Mucosa of descending colon (tissue), 3 donors: ENCODE results near the gene TSEN34. TPM values are rescaled to one million over a fixed set of nuclear protein-coding genes. Genes with fewer than 3 reads are reported as not detected.
"Not testable (repeated sequence)": the region's sequence is repeated elsewhere in the genome, so short reads cannot be mapped to it uniquely, and the experiment has no call there.

ENCODE experiments used
- ATAC-seq: fragments of 200-7000 bp; cut with Tn5 transposase; one replicate; pipeline ENCODE4 v1.9.1; 2020; ENCODE audit warnings: mild to moderate bottlenecking, moderate library complexity
- DNase-seq, 3 donors: peaks; one replicate each; pipeline ENCODE4 v3.0.0-alpha.2; 2020
- H3K36me3 ChIP-seq: fragments of 200-600 bp; one replicate; pipeline ENCODE4 v1.8.0; 2021; ENCODE audit warnings: low read depth, mild to moderate bottlenecking
- H3K4me1 ChIP-seq: fragments of 200-600 bp; one replicate; pipeline ENCODE4 v1.8.0; 2021; ENCODE audit warnings: low read depth, mild to moderate bottlenecking
- H3K4me3 ChIP-seq: fragments of 200-600 bp; one replicate; pipeline ENCODE4 v1.8.0; 2021; ENCODE audit warnings: mild to moderate bottlenecking
- H3K9me3 ChIP-seq: fragments of 200-600 bp; one replicate; pipeline ENCODE4 v1.8.0; 2021; ENCODE audit warnings: mild to moderate bottlenecking
- CTCF ChIP-seq: fragments of 200-600 bp; IDR thresholded peaks from one replicate; pipeline ENCODE4 v1.8.0; 2022; ENCODE audit warnings: antibody characterized with exemption, mild to moderate bottlenecking
- intact Hi-C, 2 donors: fragments of 100-400 bp; cut with DNase I in 1 of 2; cut with micrococcal nuclease in 1 of 2; formaldehyde crosslinking; loops; one replicate each; pipeline versions ENCODE4 v1.11.0 to v1.11.1; 2022; cut with DNase I, micrococcal nuclease
- total RNA-seq, 3 donors: library from RNA; stranded (reverse); fragmentation: NEBNext Ultra II Directional in 2 of 3; extraction: Animal tissue kit (Norgen Biotek cat#: 25700) in 2 of 3; gene quantifications; one replicate each; pipeline versions ENCODE4 v1.2.1 to v1.2.4, GENCODE V29; 2021 to 2023
- donor health status: DM: no; HTN: no; CAD: no; lungs with moderate emphysema.
- donor health status: DM: no; HTN: no; CAD: no.
- donor health status: DM: no; HTN: yes; CAD: no.

The TSEN34 gene
- total RNA-seq, 3 donors from 2014 or later = 35.0 to 40.3 (median 35.2) TPM

GRCh38 chr19:54193011-54193410 is 1.9 kb downstream of the TSEN34 start:
- Histone ChIP-seq H3K4me1 (peaks cover 16% of the 10 kb centered on the region), H3K9me3 (no peaks in the 10 kb centered on the region), H3K36me3 (peaks cover 23% of the 10 kb centered on the region), H3K4me3 (no peak overlapping the region)
- no peak for ATAC-seq
- intact Hi-C loops = no loop called here
- TF ChIP-seq CTCF = no peak
- DNase-seq = peak in 1 of 3 donors; percentile 60

GRCh38 chr19:54194463-54194862 is 3.4 kb downstream of the TSEN34 start:
- peaks cover 21% of the 10 kb centered on the region for H3K36me3 ChIP-seq
- H3K4me3 ChIP-seq, intact Hi-C loops, H3K9me3 ChIP-seq, ATAC-seq, H3K4me1 ChIP-seq: not testable (repeated sequence)
- peak in 1 of 3 donors; percentile 18 for DNase-seq

GRCh38 chr19:54196536-54196935 is 5.4 kb downstream of the TSEN34 start:
- DNase-seq = peak in 1 of 3 donors; percentile 22
- H3K4me1 ChIP-seq = peaks cover 8% of the 10 kb centered on the region
- H3K9me3 ChIP-seq = no peaks in the 10 kb centered on the region
- intact Hi-C loops = no loop called here
- no peak for ATAC-seq
- no peak for TF ChIP-seq CTCF
- no peak overlapping the region for H3K4me3 ChIP-seq
- peaks cover 8% of the 10 kb centered on the region for H3K36me3 ChIP-seq

- Histone ChIP-seq H3K9me3 (no peaks in the 10 kb centered on the region), H3K4me3 (no peak overlapping the region), H3K4me1 (peaks cover 8% of the 10 kb centered on the region), H3K36me3 (peaks cover 8% of the 10 kb centered on the region)
- no peak for ATAC-seq
- intact Hi-C loops = no loop called here
- no peak for TF ChIP-seq CTCF
- peak in 1 of 3 donors; percentile 4 for DNase-seq
These were observed 6.0 kb downstream of the TSEN34 start for GRCh38 chr19:54197121-54197520.

GRCh38 chr19:54199401-54199800 is 8.3 kb downstream of the TSEN34 start:
- no peak for ATAC-seq
- Histone ChIP-seq H3K36me3 (no peaks in the 10 kb centered on the region), H3K4me1 (peaks cover 30% of the 10 kb centered on the region), H3K4me3 (no peak overlapping the region), H3K9me3 (no peaks in the 10 kb centered on the region)
- DNase-seq = no peak
- intact Hi-C loops = no loop called here
- TF ChIP-seq CTCF = no peak

- intact Hi-C loops = no loop called here
- Histone ChIP-seq H3K4me1 (peaks cover 43% of the 10 kb centered on the region), H3K36me3 (no peaks in the 10 kb centered on the region), H3K4me3 (peak overlapping the region; percentile 35), H3K9me3 (no peaks in the 10 kb centered on the region)
- no peak for DNase-seq
- no peak for ATAC-seq
- TF ChIP-seq CTCF = no peak
These were observed 10.1 kb downstream of the TSEN34 start for GRCh38 chr19:54201172-54201701.
